ENCODE data around the gene MFNG.
A peak's percentile ranks its signal among the peaks of the same experiment; 100 is the strongest.

DNA sequence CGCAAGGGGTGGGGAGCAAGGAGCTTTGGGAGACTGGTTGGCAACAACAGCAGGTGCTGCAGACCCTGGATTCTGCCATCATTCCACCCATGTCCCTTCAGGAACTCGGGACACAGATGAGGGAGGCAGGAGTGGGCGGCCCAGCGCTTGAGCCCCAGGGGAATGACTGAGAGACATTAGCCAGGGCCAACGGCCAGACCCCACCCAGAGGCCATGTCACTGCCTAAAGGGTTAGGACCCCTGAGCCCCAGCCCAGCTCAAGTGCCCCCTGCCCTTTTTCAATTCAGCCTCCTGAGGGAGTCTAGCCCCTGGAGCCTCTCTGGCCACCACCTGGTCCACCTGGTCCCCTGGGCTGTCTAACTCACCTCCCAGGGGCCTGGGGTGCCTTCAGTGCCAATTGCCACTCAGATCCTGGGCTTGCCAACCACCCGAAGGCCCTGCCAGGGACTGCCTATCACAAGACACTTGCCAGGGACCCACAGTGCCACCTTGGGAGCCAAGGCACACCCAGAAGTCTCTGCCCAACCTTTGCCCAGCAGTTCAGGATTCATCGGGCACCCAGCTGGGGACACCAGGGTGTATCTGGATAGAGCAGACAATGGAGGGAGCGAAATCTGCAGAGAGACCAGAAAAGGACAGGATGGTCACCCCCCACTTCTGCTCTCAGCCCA is 16.6 kb downstream of the MFNG start:
- TF ChIP-seq, protein P1, sequence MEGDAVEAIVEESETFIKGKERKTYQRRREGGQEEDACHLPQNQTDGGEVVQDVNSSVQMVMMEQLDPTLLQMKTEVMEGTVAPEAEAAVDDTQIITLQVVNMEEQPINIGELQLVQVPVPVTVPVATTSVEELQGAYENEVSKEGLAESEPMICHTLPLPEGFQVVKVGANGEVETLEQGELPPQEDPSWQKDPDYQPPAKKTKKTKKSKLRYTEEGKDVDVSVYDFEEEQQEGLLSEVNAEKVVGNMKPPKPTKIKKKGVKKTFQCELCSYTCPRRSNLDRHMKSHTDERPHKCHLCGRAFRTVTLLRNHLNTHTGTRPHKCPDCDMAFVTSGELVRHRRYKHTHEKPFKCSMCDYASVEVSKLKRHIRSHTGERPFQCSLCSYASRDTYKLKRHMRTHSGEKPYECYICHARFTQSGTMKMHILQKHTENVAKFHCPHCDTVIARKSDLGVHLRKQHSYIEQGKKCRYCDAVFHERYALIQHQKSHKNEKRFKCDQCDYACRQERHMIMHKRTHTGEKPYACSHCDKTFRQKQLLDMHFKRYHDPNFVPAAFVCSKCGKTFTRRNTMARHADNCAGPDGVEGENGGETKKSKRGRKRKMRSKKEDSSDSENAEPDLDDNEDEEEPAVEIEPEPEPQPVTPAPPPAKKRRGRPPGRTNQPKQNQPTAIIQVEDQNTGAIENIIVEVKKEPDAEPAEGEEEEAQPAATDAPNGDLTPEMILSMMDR (IDR thresholded peaks at IDR 0.05), result peak in 2 of 6 experiments; percentile 2 to 14
- no peak for TF ChIP-seq POLR2A (IDR thresholded peaks at IDR 0.05)
